Measurements from ENCODE around the gene SRSF12. TPM values are rescaled to one million over a fixed set of nuclear protein-coding genes. Genes with fewer than 3 reads are reported as not detected.

SRSF12 gene
- total RNA-seq, 2 experiments from 2014 or later = not detected

- H3K9me3 Mint-ChIP-seq = no peaks in the 10 kb centered on the region
- ChIA-PET POLR2A (no interaction called here), CTCF (interaction anchor here (0.6 to 1.4 kb wide), 2 partner anchors 15 to 19 kb away, joined by 3 read pairs; no protein-coding TSS in a partner anchor)
- peaks cover 38% of the 10 kb centered on the region for H3K27me3 Mint-ChIP-seq
- H3K36me3 Mint-ChIP-seq (ENCODE audit: low read depth) = no peaks in the 10 kb centered on the region
- DNase-seq = no peak
- peak overlapping the region; percentile 55 for H3K4me3 Mint-ChIP-seq
- no peak overlapping the region for H3K27ac Mint-ChIP-seq
- H3K4me1 Mint-ChIP-seq = peaks cover 8% of the 10 kb centered on the region
These were observed 1.1 kb upstream of the SRSF12 start for GRCh38 chr6:89118931-89119330.

- ChIA-PET CTCF (interaction anchor here (1.1 to 1.4 kb wide), 3 partner anchors 10 to 255 kb away, joined by 3 to 5 read pairs (median 4); partner anchors contain the start of gene PNRC1), POLR2A (no interaction called here)
- Mint-ChIP-seq H3K4me3 (peak overlapping the region; percentile 70), H3K27me3 (peaks cover 36% of the 10 kb centered on the region), H3K36me3 (ENCODE audit: low read depth) (no peaks in the 10 kb centered on the region), H3K27ac (no peak overlapping the region), H3K4me1 (peaks cover 8% of the 10 kb centered on the region), H3K9me3 (no peaks in the 10 kb centered on the region)
- DNase-seq = no peak
These were observed 1.2 kb downstream of the SRSF12 start for GRCh38 chr6:89116702-89117101.

DNA sequence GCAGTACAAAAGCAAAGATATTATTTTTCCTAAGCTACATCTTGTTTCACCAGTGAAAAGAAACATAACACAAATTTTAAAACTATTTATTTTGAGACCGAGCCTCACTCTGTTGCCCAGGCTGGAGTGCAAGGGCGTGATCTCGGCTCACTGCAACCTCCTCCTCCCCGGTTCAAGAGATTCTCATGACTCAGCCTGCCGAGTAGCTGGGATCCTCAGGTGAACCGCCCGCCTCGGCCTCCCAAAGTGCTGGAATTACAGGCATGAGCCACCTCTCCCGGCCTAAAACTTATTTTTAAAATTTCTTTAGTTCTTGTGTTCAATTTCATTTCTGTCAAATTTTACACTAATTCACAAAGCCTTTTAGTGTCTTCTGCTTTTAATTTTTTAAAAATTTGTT is 5.9 kb downstream of the SRSF12 start:
- Mint-ChIP-seq H3K4me3 (no peak overlapping the region), H3K27ac (no peak overlapping the region), H3K36me3 (ENCODE audit: low read depth) (no peaks in the 10 kb centered on the region), H3K4me1 (peaks cover 3% of the 10 kb centered on the region), H3K27me3 (peaks cover 11% of the 10 kb centered on the region), H3K9me3 (no peaks in the 10 kb centered on the region)
- ChIA-PET POLR2A (no interaction called here), CTCF (interaction anchor here (0.6 kb wide), 1 partner anchor 437 kb away, joined by 4 read pairs; no protein-coding TSS in a partner anchor)
- no peak for DNase-seq

- CTCF ChIA-PET = interaction anchor here (1.4 kb wide), 1 partner anchor 12 kb away, joined by 4 read pairs; no protein-coding TSS in a partner anchor
- Mint-ChIP-seq H3K27ac (no peak overlapping the region), H3K4me3 (no peak overlapping the region), H3K27me3 (no peaks in the 10 kb centered on the region), H3K9me3 (no peaks in the 10 kb centered on the region), H3K4me1 (no peaks in the 10 kb centered on the region), H3K36me3 (ENCODE audit: low read depth) (no peaks in the 10 kb centered on the region)
- no peak for DNase-seq
- POLR2A ChIA-PET = interaction anchor here (0.6 kb wide), 1 partner anchor 147 kb away, joined by 7 read pairs; the partner anchor contains the start of gene RNGTT
These were observed 7.6 kb downstream of the SRSF12 start for GRCh38 chr6:89110284-89110683.

- CTCF ChIA-PET = interaction anchor here (0.6 to 1.3 kb wide), 2 partner anchors 19 to 245 kb away, joined by 3 read pairs; no protein-coding TSS in a partner anchor
- no peaks in the 10 kb centered on the region for H3K36me3 Mint-ChIP-seq (ENCODE audit: low read depth)
- peaks cover 4% of the 10 kb centered on the region for H3K4me1 Mint-ChIP-seq
- H3K4me3 Mint-ChIP-seq = no peak overlapping the region
- no peak for DNase-seq
- no peaks in the 10 kb centered on the region for H3K9me3 Mint-ChIP-seq
- no peak overlapping the region for H3K27ac Mint-ChIP-seq
- H3K27me3 Mint-ChIP-seq = no peaks in the 10 kb centered on the region
- POLR2A ChIA-PET = no interaction called here
These were observed 17.8 kb downstream of the SRSF12 start for GRCh38 chr6:89100114-89100513.

GRCh38 chr6:89098461-89098860 is 19.4 kb downstream of the SRSF12 start:
- Mint-ChIP-seq H3K27me3 (no peaks in the 10 kb centered on the region), H3K4me1 (peaks cover 4% of the 10 kb centered on the region), H3K27ac (no peak overlapping the region), H3K4me3 (no peak overlapping the region), H3K36me3 (ENCODE audit: low read depth) (no peaks in the 10 kb centered on the region), H3K9me3 (no peaks in the 10 kb centered on the region)
- no peak for DNase-seq
- POLR2A ChIA-PET = interaction anchor here (0.6 kb wide), 1 partner anchor 18 kb away, joined by 3 read pairs; the partner anchor contains the start of gene PNRC1
- CTCF ChIA-PET = interaction anchor here (0.5 to 1.4 kb wide), 4 partner anchors 12 to 48 kb away, joined by 3 to 5 read pairs (median 4); partner anchors contain the start of gene PM20D2

GRCh38 chr6:89087881-89088280 is 30.0 kb downstream of the SRSF12 start:
- H3K36me3 Mint-ChIP-seq (ENCODE audit: low read depth) = peaks cover 38% of the 10 kb centered on the region
- H3K27me3 Mint-ChIP-seq = no peaks in the 10 kb centered on the region
- no peak overlapping the region for H3K27ac Mint-ChIP-seq
- DNase-seq = no peak
- CTCF ChIA-PET = no interaction called here
- POLR2A ChIA-PET = no interaction called here
- H3K4me3 Mint-ChIP-seq = no peak overlapping the region
- H3K4me1 Mint-ChIP-seq = peaks cover 32% of the 10 kb centered on the region
- no peaks in the 10 kb centered on the region for H3K9me3 Mint-ChIP-seq

DNA sequence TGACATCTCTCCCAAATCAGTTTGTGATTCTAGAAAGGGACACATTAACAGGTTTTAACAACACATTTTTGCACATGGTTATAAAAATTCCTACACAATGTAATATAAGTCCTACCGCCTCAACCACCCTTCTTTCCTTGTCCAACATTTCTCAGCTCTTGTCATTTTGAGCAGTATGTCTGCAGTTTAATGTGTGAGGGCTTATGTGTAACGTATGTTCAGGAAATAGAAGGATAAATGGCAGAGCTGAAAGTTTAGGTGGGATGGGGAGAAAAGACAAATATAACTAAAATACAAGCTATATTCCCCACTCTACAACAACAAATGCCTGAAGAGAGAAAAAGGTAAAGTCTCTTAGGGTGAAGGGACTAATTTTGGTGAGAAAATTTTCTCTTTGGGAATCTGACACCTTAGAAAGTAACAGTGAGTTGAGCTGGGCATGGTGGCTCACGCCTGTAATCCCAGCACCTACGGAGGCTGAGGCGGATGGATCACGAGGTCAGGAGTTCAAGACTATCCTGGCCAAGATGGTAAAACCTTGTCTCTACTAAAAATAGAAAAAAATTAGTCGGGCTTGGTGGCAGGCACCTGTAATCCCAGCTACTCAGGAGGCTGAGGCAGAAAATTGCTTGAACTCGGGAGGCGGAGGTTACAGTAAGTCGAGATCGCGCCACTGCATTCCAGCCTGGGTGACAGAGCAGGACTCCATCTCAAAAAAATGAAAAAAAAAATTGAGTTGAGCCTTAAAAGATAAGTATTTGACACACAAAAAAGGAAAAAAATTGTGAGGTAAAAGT is 32.3 kb downstream of the SRSF12 start:
- Mint-ChIP-seq H3K36me3 (ENCODE audit: low read depth) (peaks cover 52% of the 10 kb centered on the region), H3K4me3 (no peak overlapping the region), H3K27me3 (no peaks in the 10 kb centered on the region), H3K27ac (no peak overlapping the region), H3K9me3 (no peaks in the 10 kb centered on the region), H3K4me1 (peaks cover 32% of the 10 kb centered on the region)
- POLR2A ChIA-PET = interaction anchor here (0.6 kb wide), 1 partner anchor 1939 kb away, joined by 6 read pairs; no protein-coding TSS in a partner anchor
- DNase-seq = no peak
- CTCF ChIA-PET = interaction anchor here (0.6 to 3.0 kb wide), 5 partner anchors 12 to 102 kb away, joined by 3 to 9 read pairs (median 4); no protein-coding TSS in a partner anchor

DNA sequence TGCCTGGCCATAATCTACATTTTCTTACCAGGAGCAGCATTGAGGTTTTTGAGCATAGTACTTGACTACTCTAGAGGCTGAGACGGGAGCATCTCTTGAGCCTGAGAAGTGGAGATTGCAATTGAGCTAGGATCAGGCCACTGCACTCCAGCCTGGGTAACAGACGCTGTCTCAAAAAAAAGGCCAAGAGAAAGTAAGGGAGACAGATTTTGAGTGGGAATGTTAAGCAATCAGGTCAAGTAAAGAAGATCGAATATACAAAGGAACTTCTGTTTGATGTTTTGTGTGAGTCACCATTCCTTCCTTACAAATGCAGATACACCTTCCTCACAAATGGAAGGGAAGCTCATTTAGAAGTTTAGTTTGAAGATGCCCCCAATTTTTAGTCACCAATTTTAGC is 32.9 kb downstream of the SRSF12 start:
- Mint-ChIP-seq H3K27me3 (no peaks in the 10 kb centered on the region), H3K4me3 (peak overlapping the region; percentile 2), H3K4me1 (peaks cover 30% of the 10 kb centered on the region), H3K27ac (no peak overlapping the region), H3K36me3 (ENCODE audit: low read depth) (peaks cover 53% of the 10 kb centered on the region), H3K9me3 (no peaks in the 10 kb centered on the region)
- DNase-seq = no peak
- ChIA-PET POLR2A (no interaction called here), CTCF (interaction anchor here (1.0 to 3.0 kb wide), 3 partner anchors 14 to 101 kb away, joined by 3 to 9 read pairs (median 4); no protein-coding TSS in a partner anchor)

DNA sequence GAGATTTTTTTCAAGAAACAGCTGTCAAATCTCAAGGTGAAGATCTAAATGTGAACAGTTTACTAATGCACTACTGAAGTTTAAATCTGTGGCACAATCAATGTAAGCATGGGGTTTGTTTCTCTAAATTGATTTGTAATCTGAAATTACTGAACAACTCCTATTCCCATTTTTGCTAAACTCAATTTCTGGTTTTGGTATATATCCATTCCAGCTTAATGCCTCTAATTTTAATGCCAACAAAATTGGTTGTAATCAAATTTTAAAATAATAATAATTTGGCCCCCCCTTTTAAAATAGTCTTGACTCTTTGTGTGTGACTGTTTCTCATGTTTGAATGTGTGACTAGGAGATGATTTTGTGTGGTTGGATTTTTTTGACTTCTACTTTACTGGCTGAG is 33.3 kb downstream of the SRSF12 start:
- ChIA-PET CTCF (interaction anchor here (0.9 to 3.0 kb wide), 3 partner anchors 23 to 101 kb away, joined by 3 to 9 read pairs (median 4); no protein-coding TSS in a partner anchor), POLR2A (no interaction called here)
- peak overlapping the region; percentile 2 for H3K4me3 Mint-ChIP-seq
- no peak for DNase-seq
- no peak overlapping the region for H3K27ac Mint-ChIP-seq
- H3K9me3 Mint-ChIP-seq = no peaks in the 10 kb centered on the region
- H3K36me3 Mint-ChIP-seq (ENCODE audit: low read depth) = peaks cover 53% of the 10 kb centered on the region
- H3K4me1 Mint-ChIP-seq = peaks cover 30% of the 10 kb centered on the region
- H3K27me3 Mint-ChIP-seq = no peaks in the 10 kb centered on the region

- peak overlapping the region; percentile 84 for H3K4me3 Mint-ChIP-seq
- H3K36me3 Mint-ChIP-seq (ENCODE audit: low read depth) = peaks cover 51% of the 10 kb centered on the region
- POLR2A ChIA-PET = interaction anchor here (0.6 kb wide), 1 partner anchor 264 kb away, joined by 3 read pairs; no protein-coding TSS in a partner anchor
- peak overlapping the region; percentile 95 for H3K27ac Mint-ChIP-seq
- H3K4me1 Mint-ChIP-seq = peaks cover 39% of the 10 kb centered on the region
- no peaks in the 10 kb centered on the region for H3K9me3 Mint-ChIP-seq
- CTCF ChIA-PET = interaction anchor here (3.0 kb wide), 1 partner anchor 99 kb away, joined by 9 read pairs; no protein-coding TSS in a partner anchor
- H3K27me3 Mint-ChIP-seq = no peaks in the 10 kb centered on the region
- DNase-seq = peak; percentile 29
These were observed 35.4 kb downstream of the SRSF12 start for GRCh38 chr6:89082486-89082891.

GRCh38 chr6:89081423-89082322 is 36.2 kb downstream of the SRSF12 start:
- Mint-ChIP-seq H3K4me3 (peak overlapping the region; percentile 84), H3K36me3 (ENCODE audit: low read depth) (peaks cover 47% of the 10 kb centered on the region), H3K9me3 (no peaks in the 10 kb centered on the region), H3K4me1 (peaks cover 39% of the 10 kb centered on the region), H3K27me3 (no peaks in the 10 kb centered on the region), H3K27ac (peak overlapping the region; percentile 95)
- POLR2A ChIA-PET = no interaction called here
- peak; percentile 98 for DNase-seq
- CTCF ChIA-PET = interaction anchor here (0.7 to 1.8 kb wide), 3 partner anchors 11 to 69 kb away, joined by 3 to 6 read pairs (median 5); no protein-coding TSS in a partner anchor
